ENCODE data around the gene CALM3.
"Not testable (repeated sequence)": the region's sequence is repeated elsewhere in the genome, so short reads cannot be mapped to it uniquely, and the experiment has no call there.

CALM3 gene

GRCh38 chr19:46601318-46602224, at the start of gene CALM3:
Gene CALM3, plus strand, starts transcription at chr19:46601330. Its CDS starts 105 bp downstream, at chr19:46601435.
- DNase-seq (ENCODE audit: low read depth): no peak

DNA sequence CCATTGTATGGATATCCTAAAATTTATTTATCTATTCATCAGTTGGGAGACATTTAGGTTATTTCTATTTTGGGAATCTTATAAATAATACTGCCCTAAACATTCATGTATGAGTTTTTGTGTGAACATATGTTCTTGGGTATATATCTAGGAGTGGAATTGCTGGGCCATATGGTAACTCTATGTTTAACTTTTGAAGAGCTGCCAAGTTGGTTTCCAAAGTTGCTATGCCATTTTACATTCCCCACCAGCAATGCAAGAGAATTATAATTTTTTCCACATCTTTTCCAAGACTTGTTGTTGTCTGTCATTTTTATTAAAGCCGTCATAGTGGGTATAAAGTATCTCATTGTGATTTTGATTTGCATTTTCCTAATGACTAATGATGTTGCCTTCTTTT, 48.2 kb upstream of the CALM3 start:
- DNase-seq (ENCODE audit: low read depth): no peak

DNA sequence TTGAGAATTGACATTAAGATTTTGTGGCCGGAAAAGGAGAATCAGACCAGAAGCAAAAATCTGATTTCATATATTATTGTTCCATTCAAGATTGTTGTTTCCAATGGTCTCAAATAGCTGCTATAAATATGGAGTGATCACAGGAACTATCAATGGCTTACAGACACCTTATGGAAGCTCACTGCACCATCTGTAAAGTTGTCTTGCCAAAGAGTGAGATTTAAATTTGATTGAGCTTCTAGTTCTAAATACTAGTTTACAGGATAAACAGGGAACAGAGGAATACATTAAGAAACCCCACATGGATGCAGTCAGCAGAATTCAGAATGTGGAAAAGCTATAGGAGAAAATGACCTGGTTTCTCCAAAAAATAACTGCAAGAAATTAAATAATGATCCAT, 47.0 kb upstream of the CALM3 start:
- no peak for DNase-seq (ENCODE audit: low read depth)

DNA sequence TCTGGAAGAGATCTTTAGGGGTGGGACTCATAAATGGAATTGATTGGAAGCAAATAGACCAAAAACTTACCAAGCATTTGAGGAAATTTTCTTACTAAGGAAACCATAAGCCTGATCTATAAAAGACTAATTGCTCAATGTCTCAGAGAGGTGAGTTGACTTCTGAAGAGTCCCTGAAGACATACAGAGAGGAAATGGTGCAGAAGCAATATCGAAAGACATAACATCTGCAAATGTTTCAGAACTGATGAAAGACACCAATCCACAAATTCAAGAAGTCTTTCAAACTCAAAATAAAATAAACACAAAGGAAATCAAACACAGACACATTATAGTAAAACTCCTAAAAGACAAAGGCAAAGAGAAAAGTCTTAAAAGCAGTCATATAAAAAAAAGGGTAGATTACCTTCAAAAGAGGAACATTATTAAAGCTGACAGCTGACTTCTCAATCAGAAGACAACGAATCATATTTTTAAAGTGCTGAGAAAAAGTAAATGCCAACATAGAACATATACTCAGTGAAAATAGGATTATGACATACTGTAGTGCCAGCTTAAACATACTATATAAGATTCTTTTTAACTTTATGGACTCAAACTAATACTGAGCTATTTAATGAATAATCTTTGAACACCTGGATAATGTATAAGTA, 45.4 kb upstream of the CALM3 start:
- no peak for DNase-seq (ENCODE audit: low read depth)

- not testable (repeated sequence) for DNase-seq (ENCODE audit: low read depth)
These were observed 44.7 kb upstream of the CALM3 start for GRCh38 chr19:46556471-46556870.

DNA sequence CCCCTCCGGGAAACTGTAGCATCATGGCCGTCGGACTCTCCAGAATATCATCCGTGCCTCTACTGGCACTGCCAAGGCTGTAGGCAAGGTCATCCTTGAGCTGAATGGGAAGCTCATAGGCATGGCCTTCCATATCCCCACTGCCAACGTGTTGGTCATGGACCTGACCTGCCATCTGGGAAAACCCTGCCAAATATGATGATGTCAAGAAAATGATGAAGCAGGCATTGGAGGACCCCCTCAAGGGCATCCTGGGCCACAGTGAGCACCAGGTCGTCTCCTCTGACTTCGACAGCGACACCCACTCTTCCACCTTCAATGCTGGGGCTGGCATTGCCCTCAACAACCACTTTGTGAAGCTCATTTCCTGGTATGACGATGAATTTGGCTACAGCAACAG, 41.9 kb upstream of the CALM3 start:
- no peak for DNase-seq (ENCODE audit: low read depth)

DNA sequence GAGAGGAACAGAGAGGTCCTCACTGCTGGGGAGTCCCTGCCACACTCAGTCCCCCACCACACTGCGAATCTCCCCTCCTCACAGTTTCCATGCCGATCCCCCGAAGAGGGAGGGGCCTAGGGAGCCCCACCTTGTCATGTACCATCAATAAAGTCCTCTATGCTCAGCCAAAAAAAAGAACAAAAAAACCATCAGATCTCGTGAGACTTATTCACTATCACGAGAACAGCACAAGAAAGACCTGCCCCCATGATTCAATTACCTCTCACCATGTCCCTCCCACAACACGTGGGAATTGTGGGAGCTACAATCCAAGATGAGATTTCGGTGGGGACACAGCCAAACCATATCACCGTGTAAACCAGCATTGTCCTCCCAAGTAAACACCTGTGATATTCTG, 41.5 kb upstream of the CALM3 start:
- not testable (repeated sequence) for DNase-seq (ENCODE audit: low read depth)

- no peak for DNase-seq (ENCODE audit: low read depth)
These were observed 36.4 kb upstream of the CALM3 start for GRCh38 chr19:46564701-46565100.

DNA sequence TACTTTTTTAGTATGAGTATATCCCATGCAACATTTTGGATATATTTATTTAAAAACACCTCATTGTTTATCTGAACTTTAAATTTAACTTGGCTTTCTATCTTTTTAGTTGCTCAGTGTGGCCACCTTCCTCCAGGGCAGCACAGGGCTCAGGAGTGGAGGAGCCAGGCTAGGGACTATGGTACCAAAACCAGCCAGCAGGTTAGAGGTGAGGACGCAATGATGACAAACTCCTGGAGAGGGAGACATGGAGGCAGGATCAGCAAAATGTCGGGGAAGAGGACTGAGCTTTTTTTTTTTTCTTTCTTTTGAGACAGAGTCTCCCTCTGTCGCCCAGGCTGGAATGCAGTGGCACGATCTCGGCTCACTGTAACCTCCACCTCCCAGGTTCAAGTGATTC, 29.6 kb upstream of the CALM3 start:
- DNase-seq (ENCODE audit: low read depth): no peak

DNA sequence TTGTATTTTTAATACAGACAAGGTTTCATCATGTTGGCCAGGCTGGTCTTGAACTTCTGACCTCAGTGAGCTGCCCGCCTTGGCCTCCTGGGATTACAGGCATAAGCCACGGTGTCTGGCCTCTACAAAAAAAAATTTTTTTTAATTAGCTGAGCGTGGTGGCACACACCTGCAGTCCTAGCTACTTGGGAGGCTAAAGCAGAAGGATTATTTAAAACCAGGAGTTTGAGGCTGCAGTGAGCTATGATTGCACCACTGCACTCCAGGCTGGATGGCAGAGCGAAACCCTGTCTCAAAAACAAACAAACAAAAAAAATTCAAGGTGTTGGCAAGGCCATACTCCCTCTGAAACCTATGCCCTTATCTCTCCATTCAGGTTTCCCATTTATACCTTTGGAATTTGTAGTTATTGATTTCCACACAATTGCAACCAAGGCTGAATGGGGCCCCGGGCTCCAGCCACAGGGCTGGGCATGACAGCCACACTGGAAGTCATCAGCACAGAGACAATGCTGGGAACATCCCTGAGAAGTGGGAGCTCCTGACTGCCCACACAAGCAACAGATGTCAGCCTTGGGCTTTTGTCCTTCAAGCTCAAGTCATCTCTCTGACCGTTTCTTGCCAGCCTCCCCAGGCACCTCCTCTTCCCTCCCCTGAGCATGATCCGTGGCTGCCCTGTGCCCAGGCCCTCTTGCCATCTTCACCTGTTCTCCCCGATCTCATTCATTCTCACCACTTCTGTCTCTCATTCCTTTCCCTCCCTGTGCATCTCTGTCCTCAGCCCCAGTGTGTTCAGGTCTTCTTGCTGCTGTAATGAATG, 27.2 kb upstream of the CALM3 start:
- no peak for DNase-seq (ENCODE audit: low read depth)

GRCh38 chr19:46574533-46574932, 26.6 kb upstream of the CALM3 start:
- no peak for DNase-seq (ENCODE audit: low read depth)

GRCh38 chr19:46578450-46578849, 22.7 kb upstream of the CALM3 start:
- DNase-seq (ENCODE audit: low read depth): no peak

GRCh38 chr19:46579361-46579879, 21.7 kb upstream of the CALM3 start:
- DNase-seq (ENCODE audit: low read depth): no peak

- no peak for DNase-seq (ENCODE audit: low read depth)
These were observed 20.9 kb upstream of the CALM3 start for GRCh38 chr19:46580247-46580646.

GRCh38 chr19:46585539-46585938, 15.6 kb upstream of the CALM3 start:
- DNase-seq (ENCODE audit: low read depth): no peak

DNA sequence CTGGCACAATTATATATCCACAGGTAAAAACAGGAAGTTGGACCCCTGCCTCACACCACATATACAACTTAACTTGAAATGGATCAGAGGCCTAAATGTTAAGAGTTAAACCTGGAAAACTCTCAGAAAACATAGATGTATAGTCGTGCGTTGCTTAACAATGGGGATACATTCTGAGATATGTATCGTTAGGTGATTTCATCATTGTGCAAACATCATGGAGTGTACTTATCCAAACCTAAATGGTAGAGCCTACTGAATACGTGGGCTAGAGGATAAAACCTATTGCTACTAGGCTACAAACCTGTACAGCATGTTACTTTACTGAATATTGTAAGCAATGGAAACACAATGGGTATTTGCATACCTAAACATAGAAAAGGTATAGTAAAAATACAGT, 14.8 kb upstream of the CALM3 start:
- DNase-seq (ENCODE audit: low read depth): no peak

GRCh38 chr19:46587861-46588260, 13.3 kb upstream of the CALM3 start:
- no peak for DNase-seq (ENCODE audit: low read depth)

DNA sequence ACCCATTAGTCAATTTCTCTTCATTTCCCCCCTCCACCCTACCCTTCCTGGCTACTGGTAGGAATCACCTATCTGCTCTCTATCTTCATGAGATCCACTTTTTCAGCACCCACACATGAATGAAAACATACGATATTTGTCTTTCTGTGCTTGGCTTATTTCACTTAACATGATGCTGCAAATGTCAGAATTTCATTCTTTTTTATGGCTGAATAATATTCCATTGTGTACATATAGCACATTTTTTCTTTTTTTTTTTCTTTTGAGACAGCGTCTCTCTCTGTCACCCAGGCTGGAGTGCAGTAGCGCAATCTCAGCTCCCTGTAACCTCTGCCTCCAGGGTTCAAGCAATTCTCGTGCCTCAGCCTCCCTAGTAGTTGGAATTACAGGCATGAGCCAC, 9.9 kb upstream of the CALM3 start:
- no peak for DNase-seq (ENCODE audit: low read depth)

- DNase-seq (ENCODE audit: low read depth): no peak
These were observed 9.3 kb upstream of the CALM3 start for GRCh38 chr19:46591870-46592269.

DNA sequence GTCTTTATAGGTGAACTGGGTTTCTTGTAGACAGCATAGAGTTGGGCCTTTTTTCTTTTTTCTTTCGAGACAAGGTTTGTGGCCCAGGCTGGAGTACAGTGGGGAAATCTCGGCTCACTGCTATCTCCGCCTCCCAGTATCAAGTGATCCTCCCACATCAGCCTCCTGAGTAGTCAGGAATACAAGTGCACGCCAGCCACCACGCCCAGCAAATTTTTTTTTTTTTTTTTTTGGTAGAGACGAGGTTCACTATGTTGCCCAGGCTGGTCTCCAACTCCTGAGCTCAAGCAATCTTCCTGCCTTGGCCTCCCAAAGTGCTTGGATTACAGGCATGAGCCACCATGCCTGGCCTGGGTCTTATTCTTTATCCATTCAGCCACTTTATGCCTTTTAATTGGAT, 5.1 kb upstream of the CALM3 start:
- DNase-seq (ENCODE audit: low read depth): no peak

- no peak for DNase-seq (ENCODE audit: low read depth)
These were observed 2.7 kb upstream of the CALM3 start for GRCh38 chr19:46598372-46598917.

DNA sequence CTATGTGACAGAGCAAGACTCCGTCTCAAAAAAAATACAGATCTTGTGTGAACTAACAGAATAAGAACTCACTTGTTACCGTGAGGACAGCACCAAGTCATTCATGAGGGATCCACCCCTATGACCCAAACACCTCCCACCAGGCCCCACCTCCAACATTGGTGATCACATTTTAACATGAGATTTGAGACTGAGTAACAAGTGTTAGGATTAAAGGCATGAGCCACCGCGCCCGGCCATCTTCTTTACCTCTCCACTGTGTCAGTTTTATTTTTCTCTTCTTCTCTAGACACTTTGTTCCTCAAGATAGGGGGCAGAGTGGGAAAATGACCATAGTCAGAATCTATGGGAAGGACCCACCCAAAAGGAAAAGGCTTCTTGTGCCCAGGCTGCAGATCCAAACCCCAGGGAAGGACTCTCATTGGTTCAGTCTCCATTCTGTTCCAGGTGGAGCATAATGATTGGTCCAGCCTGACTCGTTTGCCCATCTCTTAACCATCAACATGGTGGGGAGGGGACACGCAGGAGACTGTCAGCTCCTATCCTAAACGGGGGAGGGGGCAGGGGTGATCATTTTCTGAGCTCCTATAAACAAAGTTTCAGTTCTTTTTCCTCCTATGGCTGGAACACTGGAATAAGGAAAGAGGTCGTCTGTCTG, 1.3 kb upstream of the CALM3 start:
- DNase-seq (ENCODE audit: low read depth): no peak
